NCI-H460 (cell line): ENCODE measurements around the gene THEM5. TPM values are rescaled to one million over a fixed set of nuclear protein-coding genes. Genes with fewer than 3 reads are reported as not detected.
A peak's percentile ranks its signal among the peaks of the same experiment; 100 is the strongest.
"Not testable (repeated sequence)": the region's sequence is repeated elsewhere in the genome, so short reads cannot be mapped to it uniquely, and the experiment has no call there.

Experiments used
- DNase-seq: peaks from one replicate; pipeline ENCODE4 v3.0.0-alpha.2; 2016; ENCODE audit warnings: low read depth; ENCODE audit errors: extremely low read depth
- total RNA-seq: library from RNA; depleted of rRNA; stranded (reverse); fragments of >200 nt; shearing (Covaris generic); gene quantifications from 2 replicates; pipeline ENCODE4 v1.2.3, GENCODE V29; 2014

THEM5 gene
- total RNA-seq, 1 experiment from 2014 or later, result not detected

DNA sequence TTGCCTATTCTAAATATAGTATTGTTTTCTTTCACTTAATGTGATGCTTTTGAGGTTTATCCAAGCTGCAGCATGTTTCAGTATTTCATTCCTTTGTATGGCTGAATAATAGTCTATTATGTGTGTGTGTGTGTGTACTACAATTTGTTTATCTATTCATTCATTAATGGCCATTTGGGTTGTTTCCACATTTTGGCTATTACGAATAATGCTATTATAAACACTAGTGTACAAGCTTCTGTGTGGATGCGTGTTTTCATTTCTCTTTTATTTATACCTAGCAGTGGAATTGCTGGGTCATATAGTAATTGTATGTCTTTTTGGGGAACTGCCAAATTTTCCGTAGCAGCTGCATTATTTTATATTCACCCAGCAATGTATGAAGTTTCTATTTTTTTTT is 15.0 kb upstream of the THEM5 start:
- no peak for DNase-seq

GRCh38 chr1:151867765-151868411 is 14.4 kb upstream of the THEM5 start:
- peak; percentile 29 for DNase-seq

DNA sequence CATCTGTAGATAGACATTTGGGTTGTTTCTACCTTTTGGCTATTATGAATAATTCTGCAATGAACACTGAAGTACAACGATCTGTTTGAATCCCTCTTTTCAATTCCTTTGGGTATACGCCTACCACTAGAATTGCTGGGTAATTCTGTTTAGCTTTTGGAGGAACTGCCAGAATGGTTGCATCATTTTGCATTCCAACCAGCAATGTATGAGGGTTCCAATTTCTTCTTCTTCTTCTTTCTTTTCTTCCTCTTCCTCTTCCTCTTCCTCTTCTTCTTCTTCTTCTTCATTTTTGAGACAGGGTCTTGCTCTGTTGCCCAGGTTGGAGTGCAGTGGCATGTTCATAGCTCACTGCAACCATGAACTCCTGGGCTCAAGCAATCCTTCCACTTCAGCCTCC is 13.8 kb upstream of the THEM5 start:
- DNase-seq, result no peak

DNA sequence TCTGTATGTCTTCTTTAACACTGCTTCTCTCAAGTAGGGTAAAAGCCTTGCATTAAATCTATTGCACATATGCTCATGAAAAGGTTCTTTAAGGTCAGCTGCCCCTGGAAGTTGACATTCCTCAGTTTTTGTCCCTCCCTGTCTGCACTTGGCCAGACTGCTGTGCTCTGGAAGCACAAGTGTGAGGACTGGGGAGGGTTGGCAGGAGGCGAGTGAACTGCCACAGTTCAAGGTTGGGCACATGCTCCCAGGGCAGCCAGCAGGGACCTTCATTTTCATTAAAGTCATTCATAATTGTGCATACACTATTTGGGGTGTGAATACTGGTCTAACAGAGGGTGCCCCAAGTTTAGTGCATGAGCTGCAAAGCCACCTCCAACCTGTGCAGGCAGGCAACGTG is 10.9 kb upstream of the THEM5 start:
- DNase-seq, result no peak

- no peak for DNase-seq
Observed at GRCh38 chr1:151862604-151863003, 9.1 kb upstream of the THEM5 start.

- no peak for DNase-seq
Observed at GRCh38 chr1:151860504-151861187, 7.1 kb upstream of the THEM5 start.

- no peak for DNase-seq
Observed at GRCh38 chr1:151859891-151860293, 6.4 kb upstream of the THEM5 start.

- no peak for DNase-seq
Observed at GRCh38 chr1:151858886-151859665, 5.6 kb upstream of the THEM5 start.

- DNase-seq, result no peak
Observed at GRCh38 chr1:151858030-151858746, 4.7 kb upstream of the THEM5 start.

DNA sequence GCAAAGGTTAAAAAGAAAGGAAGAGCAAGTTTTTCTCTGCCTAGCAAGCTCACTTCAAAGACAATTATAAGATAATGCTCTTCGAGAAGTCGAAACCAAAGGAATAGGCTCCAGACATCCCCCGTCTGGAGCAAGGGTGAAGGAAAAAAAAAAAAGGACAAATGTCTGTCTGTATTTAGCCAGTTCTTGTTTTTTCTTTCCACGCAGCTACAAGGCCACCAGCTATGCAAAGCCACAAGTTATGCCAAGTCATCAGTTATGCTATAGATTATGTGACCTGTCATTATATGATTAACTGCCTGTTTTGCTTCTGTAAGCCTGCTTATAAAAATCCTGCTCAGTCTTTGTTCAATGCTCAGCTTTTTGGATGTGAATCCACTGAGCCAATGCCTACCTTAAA is 2.4 kb upstream of the THEM5 start:
- DNase-seq, result no peak

DNA sequence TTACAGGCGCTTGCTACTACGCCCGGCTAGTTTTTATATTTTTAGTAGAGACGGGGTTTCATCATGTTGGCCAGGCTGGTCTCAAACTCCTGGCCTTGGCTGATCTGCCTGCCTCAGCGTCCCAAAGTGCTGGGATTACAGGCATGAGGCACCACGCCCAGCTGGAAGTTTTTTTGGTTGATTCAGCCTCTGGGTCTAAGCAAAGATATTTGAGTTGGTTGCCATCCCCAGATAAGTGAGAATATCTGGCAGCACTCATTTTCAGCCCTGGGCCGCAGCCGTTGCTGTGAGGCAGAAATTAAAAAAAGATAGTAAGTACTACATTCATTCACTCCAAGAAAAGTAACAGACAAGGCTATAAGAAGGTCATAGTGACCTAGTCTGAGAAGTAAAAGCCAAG is 2.0 kb upstream of the THEM5 start:
- not testable (repeated sequence) for DNase-seq

- DNase-seq, result no peak
Observed at GRCh38 chr1:151854658-151855057, 1.1 kb upstream of the THEM5 start.

DNA sequence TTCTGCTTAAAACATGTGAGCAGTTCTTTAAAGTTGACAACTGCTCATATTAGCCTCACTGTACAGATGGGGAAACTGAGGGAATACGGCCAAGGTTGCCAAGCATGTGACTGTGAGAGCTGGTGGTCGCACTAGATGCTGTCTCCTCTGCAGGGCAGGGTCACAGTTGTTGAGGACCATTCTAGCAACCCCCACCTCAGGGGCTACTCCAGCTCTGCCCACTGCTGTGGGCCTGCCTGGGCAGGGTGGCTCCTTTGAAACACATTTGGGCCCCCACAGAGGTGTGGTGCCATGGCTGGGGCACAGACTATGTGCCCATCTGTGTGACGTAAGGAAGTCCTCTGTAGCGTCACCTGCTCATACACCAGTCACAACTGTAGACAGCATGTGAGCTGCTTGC is 779 bp downstream of the THEM5 start:
- DNase-seq, result no peak

GRCh38 chr1:151851886-151852285 is 1.6 kb downstream of the THEM5 start:
- no peak for DNase-seq

DNA sequence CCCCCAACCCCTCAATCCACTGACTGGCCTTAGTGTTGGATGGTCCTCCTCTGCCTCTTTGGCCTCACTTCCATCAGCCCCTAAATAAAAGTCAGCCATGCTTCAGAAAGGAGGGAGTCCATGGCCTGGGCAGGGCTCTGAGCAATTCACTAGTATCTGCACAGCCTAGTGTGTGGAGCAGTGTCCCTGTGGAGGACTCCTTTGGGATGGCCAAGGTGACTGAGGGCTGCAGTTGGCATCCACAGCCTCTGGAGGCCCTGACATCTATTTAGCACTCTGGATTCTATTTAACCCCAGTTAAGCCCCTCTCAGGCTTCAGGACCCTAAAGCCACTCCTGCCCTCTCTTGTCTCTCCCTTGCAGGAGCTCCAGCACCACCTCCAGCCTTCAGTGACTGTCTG is 3.6 kb downstream of the THEM5 start:
- no peak for DNase-seq

DNA sequence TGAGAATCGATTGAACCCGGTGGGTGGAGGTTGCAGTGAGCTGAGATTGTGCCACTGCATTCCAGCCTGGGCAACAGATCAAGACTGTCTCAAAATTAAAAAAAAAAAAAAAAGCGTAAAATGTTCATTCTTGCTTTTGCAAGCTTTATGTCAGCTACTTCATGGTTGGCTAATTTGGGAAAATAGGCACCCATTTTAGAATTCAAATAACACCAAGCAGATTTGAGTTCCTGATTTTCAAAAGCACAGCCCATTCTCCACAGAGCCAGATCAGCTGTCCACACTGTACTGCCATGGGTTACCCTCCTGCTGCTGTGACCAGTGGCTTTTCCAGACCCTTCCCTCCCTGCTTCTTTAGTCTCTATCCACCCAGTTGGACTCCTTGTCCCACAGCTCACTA is 4.4 kb downstream of the THEM5 start:
- no peak for DNase-seq

- no peak for DNase-seq
Observed at GRCh38 chr1:151847867-151848596, 5.5 kb downstream of the THEM5 start.

DNA sequence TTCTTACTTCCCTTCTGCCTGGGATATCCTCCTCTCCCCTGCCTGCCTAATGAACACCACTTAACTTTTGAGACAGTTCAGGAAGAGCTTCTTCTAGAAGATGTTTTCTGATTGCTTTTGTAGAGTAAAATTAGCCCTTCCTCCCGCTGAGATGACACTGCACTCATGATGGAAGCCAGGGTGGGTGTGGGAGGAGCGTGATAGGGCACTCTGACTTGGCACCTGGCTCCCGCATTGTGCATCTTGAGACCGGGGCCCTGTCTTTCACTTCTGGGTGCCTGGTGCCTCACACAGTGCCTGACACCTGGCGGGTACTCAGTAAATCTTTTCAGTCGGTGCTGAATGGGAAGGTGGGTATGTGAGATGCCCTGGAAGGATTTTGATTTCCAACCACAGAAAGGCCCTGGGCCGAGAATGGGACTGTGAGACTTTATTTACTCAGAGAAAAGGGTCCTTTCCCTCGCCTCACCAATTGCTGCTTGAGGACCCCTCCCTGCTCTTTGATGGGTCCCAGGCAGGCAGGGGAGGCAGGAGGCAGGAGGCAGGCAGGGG is 6.8 kb downstream of the THEM5 start:
- DNase-seq, result no peak

DNA sequence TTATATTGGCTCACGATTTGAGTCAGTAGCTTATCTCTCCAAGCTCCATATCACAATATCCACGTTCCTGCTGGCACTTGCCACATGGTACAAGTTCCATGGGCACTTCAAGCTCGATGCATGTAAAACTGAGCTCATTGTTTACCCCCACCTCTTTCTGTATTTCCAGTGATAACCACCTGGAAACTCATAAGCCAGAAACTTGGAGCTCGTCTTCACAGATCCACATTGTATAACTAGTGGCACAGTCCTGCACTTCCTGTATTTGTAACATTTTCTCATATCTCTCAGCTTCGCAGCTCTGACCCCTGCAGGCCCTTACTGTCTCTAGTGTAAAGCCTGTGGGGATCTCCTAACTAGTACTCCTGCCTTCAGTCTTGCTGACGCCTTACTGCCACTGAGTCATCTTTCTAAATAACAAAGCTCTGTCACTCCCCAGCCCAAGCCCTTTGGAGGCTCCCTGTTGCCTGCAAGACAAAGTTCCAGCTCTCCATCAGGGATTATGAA is 7.4 kb downstream of the THEM5 start:
- peak; percentile 54 for DNase-seq

DNA sequence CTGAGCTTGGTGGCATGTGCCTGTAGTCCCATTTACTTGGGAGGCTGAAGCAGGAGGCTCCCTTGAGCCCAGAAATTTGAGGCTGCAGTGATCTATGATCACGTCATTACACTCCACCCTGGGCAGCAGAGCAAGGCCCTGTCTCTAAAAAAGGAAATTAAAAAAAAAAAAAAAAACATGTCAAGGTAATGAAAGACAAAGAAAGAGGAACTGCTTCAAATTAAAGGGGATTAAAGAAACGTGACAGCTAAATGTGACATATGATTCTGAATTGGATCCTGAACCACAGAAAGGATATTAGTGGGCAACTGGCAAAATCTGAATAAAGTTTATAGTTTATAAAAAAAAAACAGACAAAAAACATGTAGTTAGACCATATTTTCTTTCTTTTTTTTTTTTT is 10.1 kb downstream of the THEM5 start:
- DNase-seq, result no peak
